HCT116 (cell line): ENCODE results near the gene APOL3.
"Not testable (repeated sequence)": the region's sequence is repeated elsewhere in the genome, so short reads cannot be mapped to it uniquely, and the experiment has no call there.

Experiments used
- EGR1 ChIP-seq: IDR thresholded peaks from 2 replicates; pipeline ENCODE4 v1.6.1; 2012; ENCODE audit warnings: low read depth
- ELF1 ChIP-seq: IDR thresholded peaks from 2 replicates; pipeline ENCODE4 v1.6.1; 2012; ENCODE audit warnings: low read depth, borderline replicate concordance
- EZH2 ChIP-seq: fragments of 200-600 bp; sonication (generic); IDR thresholded peaks from 2 replicates; pipeline ENCODE4 v1.6.1; 2017; ENCODE audit warnings: antibody characterized with exemption, mixed run types
- EZH2phosphoT487 ChIP-seq: fragments of 200-600 bp; IDR thresholded peaks from 2 replicates; pipeline ENCODE4 v1.6.1; 2018; ENCODE audit warnings: antibody characterized with exemption, borderline replicate concordance
- ZNF274 ChIP-seq: fragments of 200-500 bp; sonication (Bioruptor generic); IDR thresholded peaks from 2 replicates; pipeline ENCODE4 v1.6.1; 2014; ENCODE audit warnings: mild to moderate bottlenecking, low read depth, low read length, inconsistent platforms
- TF ChIP-seq, protein P1 (sequence below), 3 experiments: fragments of 200-600 bp in 1 of 3; sonication (generic) in 1 of 3; IDR thresholded peaks in 2 of 3; conservative IDR thresholded peaks in 1 of 3; 2 replicates each; pipeline ENCODE4 v1.5.1; 2012 to 2017; ENCODE audit warnings: low read depth in 2 of 3, low read length in 2 of 3, antibody characterized with exemption in 1 of 3, borderline replicate concordance in 1 of 3, control low read depth in 1 of 3, mild to moderate bottlenecking in 1 of 3, mixed read lengths in 1 of 3, mixed run types in 1 of 3, moderate library complexity in 1 of 3; ENCODE audit not compliant: insufficient read depth in 1 of 3
- TF ChIP-seq, protein P2 (sequence below): IDR thresholded peaks from 2 replicates; pipeline ENCODE4 v1.6.1; 2012
- TF ChIP-seq, protein P3 (sequence below): IDR thresholded peaks from 2 replicates; pipeline ENCODE4 v1.6.1; 2012; ENCODE audit warnings: low read depth

DNA sequence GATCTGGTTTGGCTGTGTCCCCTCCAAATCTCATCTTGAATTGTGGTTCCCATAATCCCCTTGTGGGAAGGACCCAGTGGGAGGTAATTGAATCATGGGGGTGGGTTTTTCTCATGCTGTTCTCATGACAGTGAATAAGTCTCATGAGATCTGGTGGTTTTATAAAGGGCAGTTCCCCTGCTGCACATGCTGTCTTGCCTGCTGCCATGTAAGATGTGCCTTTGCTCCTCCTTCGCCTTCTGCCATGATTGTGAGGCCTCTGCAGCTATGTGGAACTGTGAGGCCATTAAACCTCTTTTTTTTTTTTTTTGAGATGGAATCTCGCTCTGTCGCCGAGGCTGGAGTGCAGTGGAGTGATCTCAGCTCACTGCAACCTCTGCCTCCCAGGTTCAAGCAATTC lies 59.6 kb downstream of the APOL3 start:
- TF ChIP-seq, protein P1, sequence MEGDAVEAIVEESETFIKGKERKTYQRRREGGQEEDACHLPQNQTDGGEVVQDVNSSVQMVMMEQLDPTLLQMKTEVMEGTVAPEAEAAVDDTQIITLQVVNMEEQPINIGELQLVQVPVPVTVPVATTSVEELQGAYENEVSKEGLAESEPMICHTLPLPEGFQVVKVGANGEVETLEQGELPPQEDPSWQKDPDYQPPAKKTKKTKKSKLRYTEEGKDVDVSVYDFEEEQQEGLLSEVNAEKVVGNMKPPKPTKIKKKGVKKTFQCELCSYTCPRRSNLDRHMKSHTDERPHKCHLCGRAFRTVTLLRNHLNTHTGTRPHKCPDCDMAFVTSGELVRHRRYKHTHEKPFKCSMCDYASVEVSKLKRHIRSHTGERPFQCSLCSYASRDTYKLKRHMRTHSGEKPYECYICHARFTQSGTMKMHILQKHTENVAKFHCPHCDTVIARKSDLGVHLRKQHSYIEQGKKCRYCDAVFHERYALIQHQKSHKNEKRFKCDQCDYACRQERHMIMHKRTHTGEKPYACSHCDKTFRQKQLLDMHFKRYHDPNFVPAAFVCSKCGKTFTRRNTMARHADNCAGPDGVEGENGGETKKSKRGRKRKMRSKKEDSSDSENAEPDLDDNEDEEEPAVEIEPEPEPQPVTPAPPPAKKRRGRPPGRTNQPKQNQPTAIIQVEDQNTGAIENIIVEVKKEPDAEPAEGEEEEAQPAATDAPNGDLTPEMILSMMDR (IDR thresholded peaks at IDR 0.05 in 2 of 3, conservative IDR thresholded peaks at IDR 0.05 in 1 of 3; ENCODE audit: borderline replicate concordance in 1 of 3, insufficient read depth in 1 of 3, low read depth in 2 of 3, low read length in 2 of 3), result not testable (repeated sequence)
- TF ChIP-seq ELF1, EZH2phosphoT487, EGR1, ZNF274, EZH2: not testable (repeated sequence)
- TF ChIP-seq, protein P2, sequence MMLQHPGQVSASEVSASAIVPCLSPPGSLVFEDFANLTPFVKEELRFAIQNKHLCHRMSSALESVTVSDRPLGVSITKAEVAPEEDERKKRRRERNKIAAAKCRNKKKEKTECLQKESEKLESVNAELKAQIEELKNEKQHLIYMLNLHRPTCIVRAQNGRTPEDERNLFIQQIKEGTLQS, result not testable (repeated sequence)
- TF ChIP-seq, protein P3, sequence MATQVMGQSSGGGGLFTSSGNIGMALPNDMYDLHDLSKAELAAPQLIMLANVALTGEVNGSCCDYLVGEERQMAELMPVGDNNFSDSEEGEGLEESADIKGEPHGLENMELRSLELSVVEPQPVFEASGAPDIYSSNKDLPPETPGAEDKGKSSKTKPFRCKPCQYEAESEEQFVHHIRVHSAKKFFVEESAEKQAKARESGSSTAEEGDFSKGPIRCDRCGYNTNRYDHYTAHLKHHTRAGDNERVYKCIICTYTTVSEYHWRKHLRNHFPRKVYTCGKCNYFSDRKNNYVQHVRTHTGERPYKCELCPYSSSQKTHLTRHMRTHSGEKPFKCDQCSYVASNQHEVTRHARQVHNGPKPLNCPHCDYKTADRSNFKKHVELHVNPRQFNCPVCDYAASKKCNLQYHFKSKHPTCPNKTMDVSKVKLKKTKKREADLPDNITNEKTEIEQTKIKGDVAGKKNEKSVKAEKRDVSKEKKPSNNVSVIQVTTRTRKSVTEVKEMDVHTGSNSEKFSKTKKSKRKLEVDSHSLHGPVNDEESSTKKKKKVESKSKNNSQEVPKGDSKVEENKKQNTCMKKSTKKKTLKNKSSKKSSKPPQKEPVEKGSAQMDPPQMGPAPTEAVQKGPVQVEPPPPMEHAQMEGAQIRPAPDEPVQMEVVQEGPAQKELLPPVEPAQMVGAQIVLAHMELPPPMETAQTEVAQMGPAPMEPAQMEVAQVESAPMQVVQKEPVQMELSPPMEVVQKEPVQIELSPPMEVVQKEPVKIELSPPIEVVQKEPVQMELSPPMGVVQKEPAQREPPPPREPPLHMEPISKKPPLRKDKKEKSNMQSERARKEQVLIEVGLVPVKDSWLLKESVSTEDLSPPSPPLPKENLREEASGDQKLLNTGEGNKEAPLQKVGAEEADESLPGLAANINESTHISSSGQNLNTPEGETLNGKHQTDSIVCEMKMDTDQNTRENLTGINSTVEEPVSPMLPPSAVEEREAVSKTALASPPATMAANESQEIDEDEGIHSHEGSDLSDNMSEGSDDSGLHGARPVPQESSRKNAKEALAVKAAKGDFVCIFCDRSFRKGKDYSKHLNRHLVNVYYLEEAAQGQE, result not testable (repeated sequence)
